ENCODE data around the gene TTC6.

DNA sequence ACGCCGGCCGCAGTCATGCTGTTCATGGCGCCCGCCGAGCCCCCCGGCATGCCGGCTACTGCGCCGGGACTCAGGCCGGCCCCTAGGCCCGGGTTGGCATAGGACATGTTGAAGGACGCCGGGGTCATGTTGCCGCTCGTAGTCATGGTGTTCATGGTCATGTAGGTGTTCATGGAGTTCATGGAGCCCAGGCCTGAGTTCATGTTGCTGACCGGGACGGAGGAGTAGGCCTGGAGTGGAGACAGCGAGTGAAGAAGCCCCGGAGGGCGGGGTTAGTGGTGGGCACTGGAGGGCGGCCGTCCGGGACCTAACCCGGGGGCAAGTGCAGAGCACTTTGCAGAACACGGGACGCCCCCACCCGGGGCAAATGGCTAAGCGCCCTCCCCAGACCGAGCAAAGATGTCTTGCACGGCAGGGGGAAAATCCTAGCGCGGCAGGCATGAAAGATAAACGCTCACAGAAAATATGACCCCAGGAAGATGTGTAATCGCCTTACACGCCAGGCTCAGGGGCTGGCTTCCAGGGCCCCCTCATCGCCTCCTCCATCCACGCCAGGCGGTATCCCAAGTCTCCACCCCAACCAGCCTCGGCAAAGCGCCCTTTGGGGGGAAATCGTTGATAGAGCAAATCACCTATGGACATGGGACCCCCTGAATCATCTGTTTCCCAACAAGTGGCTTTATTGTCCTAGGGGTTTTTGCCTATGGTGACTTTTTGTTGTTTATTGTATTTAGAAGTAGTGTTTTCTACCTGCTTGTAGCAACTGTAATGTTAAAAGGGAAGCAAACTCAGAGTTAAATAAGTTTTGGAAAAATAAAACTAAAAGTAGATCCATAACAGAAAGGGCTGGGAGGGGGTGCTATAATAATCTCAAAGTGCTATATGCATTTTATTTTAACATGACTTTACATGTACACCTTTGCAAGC lies 2.7 kb upstream of the TTC6 start:
- TF ChIP-seq, protein P1, sequence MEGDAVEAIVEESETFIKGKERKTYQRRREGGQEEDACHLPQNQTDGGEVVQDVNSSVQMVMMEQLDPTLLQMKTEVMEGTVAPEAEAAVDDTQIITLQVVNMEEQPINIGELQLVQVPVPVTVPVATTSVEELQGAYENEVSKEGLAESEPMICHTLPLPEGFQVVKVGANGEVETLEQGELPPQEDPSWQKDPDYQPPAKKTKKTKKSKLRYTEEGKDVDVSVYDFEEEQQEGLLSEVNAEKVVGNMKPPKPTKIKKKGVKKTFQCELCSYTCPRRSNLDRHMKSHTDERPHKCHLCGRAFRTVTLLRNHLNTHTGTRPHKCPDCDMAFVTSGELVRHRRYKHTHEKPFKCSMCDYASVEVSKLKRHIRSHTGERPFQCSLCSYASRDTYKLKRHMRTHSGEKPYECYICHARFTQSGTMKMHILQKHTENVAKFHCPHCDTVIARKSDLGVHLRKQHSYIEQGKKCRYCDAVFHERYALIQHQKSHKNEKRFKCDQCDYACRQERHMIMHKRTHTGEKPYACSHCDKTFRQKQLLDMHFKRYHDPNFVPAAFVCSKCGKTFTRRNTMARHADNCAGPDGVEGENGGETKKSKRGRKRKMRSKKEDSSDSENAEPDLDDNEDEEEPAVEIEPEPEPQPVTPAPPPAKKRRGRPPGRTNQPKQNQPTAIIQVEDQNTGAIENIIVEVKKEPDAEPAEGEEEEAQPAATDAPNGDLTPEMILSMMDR (IDR thresholded peaks at IDR 0.05) = no peak
- TF ChIP-seq POLR2A (IDR thresholded peaks at IDR 0.05) = no peak
- TF ChIP-seq POLR2AphosphoS5 (IDR thresholded peaks at IDR 0.05; ENCODE audit: insufficient read depth in 1 of 2, low read depth in 1 of 2) = no peak

Data from vagina (tissue), 2 donors.